GM18858 (cell line): ENCODE data around the gene ULBP3.

Source experiments
- ATAC-seq: cut with Tn5 transposase; IDR thresholded peaks from one replicate; pipeline ENCODE4 v1.9.1; 2021; ENCODE audit not compliant: unreplicated experiment

The ULBP3 gene

DNA sequence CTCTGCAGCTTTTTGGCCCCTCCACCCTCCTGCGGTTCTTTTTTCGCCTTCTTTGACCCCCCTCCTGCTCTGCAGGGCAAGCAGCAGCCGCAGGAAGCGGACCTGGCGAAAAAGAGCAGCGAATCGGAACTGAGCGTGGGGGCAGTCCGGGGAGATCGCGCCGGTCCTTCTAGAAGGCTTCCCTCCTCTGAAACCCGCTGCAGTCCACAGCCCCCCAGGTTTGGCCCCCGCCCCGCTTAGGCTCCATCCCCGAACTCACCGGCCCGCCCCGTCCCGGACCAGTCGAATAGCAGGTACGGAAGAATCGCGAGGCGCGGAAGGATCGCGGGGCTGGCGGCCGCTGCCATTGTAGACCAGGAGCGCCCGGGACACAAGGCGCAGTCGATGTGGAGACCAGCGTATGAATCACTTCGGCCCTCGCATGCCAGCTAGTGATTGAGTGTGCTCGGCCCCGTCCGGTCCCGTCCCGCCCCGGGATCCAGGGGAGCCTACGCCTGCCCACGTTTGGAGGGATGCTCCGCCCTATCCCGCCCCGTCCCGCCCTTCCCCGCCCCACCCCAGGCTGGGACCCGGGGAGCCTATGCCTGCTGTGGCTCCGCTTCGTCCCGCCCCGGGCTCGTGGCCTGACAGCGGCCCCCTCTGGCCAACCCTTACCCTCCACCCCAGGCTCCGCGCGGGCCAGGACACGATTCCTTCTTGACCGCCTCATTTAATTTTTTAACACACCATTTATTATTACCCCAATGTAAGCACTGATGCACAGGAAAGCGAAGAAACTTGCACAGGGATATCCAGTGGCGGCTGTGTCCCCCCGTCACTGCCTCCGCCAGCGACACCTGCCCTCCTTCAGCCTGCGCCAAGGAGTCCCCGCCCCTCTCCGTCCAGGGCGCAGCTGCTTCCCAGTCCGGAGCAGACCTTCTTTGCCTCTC lies at the start of gene ULBP3:
Gene ULBP3, minus strand, starts transcription at position 402 of the 929 bp plus-strand sequence. Its CDS starts 55 bp downstream, at position 347.
- ATAC-seq: no peak

DNA sequence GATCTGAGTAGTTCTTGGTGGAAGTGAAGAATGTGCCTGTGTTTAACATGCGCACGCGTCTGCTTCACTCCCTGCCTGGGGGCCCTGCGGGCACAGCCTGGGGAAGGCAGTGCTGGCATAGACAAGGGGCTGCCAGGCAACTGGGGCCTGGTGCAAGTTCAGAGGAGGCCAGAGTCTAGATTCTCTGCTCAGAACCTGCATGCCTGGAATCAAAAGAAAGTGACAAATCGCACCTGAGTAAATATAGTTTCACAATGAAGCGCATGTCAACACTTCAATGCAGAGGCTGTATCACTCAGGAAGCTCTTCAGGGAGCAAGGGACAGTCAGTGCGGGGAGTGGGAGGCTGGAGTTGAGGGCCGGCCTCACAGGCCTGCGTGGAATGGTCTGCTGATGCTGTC lies 49.7 kb upstream of the ULBP3 start:
- no peak for ATAC-seq

DNA sequence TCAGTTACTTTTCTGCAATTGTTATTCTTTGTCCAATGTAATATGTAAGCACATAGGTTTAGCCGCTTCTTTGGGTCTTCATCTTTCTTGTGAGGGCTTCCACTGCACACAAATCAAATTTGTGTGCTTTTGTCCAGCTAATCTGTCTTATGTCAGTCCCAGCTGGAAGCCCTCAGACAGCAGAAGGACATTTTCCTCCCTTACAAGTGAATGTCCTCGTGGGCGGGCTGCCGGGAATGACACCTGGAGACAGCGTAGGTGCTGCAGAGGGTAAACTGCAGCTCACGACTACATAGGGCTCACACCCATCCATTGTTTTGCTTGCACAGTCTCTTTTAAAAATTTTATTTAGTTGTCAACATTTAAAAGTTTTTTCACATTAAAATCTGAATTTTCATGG lies 49.3 kb upstream of the ULBP3 start:
- ATAC-seq: no peak

DNA sequence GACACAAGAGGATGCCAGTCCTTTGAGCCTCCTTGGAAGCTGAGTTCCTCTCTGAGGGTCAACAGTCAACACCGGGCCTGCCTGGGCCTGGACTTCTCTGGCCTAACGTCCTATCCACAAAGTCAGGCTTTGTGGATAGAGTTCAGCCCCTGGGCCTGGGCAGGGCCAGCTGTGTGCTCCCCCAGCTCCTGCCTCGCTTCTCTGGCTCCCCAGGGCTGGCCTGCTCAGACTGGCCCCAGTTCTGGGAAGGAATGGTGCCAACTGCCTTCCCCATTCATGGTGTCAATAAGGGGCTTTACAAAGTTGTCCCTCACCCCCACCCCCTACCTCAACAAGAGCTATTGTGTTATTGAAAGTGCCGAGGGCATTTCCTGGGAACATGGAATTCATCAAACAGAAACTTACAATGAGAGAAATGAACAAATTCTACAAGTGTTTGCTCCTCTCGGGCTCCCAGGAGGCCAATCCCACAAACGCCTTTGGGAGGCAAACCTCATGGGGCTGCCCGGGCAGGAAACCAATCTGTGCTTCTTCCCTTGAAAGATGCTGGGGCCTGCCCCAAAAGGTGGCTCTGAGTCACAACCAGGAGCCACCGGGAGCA lies 47.4 kb upstream of the ULBP3 start:
- no peak for ATAC-seq

DNA sequence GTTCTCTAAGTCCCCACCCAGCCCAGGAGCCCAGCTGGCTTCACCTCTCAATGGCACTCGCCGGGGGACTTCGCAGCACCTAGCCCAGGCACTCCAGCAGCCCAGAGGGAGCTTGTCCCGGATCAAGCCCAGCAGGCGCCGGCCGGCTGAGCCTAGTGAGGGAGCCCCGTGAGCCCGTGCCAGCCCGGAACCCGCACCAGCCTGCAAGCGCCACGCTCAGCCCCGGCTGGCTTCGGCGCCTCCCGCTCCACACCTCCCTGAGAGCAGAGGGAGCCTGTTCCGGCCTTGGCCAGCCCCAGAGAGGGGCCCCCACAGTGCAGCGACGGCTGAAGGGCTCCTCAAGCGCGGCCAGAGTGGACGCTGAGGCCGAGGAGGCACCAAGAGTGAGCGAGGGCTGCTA lies 46.8 kb upstream of the ULBP3 start:
- no peak for ATAC-seq

DNA sequence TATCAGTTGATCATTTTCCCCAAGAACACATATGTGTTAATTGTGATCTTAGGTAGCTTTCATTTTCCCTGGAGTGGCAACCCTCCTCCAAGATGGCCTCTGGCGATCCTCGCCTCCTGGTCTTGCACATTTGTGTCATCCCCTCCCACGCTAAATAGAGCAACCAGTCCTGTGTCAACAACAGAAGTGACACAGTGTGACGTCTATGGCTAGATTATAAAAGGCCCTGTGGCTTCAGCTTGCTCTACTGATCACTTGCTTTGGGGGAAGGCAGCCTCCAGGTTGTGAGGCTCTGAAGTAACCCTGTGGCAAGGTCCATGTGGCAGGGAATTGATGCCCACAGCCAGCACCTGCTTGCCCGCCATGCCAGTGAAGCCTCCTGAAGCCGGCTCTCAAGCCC lies 43.3 kb upstream of the ULBP3 start:
- no peak for ATAC-seq

DNA sequence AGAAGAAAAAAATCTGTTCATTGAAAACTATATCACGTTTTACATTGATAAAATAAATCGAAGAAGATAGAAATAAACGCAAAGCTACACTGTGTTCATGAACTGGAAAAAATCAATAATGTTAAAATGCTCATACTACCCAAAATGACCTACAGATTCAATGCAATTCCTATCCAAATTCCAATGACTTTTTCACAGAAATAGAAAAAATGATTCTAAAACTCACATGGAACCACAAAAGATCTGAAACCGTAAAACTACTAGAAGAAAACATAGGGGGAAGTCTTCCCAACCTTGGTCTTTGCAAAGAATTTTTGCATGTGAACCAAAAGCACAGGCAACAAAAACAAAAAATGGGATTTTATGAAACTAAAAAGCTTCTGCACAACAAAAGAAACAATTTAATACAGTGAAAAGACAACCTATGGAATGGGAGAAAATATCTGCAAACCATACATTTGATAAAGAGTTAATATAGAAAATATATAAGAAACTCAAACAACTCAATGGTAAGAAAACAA lies 33.9 kb upstream of the ULBP3 start:
- no peak for ATAC-seq

DNA sequence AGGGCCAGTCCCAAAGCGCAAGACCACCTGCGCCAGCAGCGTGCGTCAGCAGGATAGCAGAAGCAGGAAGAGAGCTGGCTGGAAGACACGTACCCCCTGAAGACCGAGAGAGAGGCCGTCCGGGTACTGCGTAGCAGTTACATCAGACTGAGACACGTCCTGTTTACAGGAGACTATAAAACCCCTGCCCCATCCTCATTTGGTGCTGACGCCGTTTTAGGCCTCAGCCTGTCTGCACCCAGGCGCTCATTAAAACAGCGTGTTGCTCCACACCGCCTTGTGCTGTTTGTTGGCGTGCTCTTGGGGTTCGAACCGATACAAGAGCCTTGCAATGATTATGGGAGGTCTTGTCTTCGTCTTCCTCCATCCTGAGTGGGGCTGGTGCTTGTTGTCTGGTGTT lies 31.8 kb upstream of the ULBP3 start:
- ATAC-seq: no peak

DNA sequence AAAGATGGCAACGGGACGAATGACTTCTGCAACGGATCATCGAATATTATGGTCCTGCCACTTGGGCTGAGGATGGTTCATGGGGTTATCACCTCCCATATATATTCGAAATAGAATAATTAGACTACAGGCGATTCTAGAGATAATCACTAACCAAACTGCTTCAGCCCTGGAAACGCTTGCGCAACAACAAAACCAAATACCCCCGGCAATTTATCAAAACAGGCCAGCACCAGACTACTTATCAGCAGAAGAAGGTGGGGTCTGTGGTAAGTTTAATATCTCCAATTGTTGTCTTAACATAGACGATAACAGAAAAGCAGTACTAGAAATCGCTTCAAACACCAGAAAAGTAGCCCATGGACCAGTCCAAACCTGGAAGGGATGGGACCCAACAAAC lies 31.0 kb upstream of the ULBP3 start:
- ATAC-seq: no peak

DNA sequence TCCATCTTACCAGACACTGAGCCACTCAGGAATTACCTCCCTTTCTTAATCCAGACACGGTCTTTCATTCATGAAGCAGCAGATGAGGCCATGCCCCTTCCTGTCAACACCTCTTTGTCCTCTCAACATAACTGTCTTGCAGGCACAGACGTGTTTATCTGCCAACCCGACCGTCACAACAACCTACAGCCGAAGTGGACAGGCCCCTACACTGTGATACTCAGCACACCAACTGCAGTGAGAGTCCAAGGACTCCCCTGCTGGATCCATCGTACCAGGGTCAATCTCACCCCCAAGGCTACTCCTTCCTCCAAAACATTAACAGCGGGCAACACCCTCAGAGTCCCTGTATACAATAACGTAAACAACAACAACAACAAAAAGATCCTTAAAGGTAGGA lies 30.6 kb upstream of the ULBP3 start:
- no peak for ATAC-seq

DNA sequence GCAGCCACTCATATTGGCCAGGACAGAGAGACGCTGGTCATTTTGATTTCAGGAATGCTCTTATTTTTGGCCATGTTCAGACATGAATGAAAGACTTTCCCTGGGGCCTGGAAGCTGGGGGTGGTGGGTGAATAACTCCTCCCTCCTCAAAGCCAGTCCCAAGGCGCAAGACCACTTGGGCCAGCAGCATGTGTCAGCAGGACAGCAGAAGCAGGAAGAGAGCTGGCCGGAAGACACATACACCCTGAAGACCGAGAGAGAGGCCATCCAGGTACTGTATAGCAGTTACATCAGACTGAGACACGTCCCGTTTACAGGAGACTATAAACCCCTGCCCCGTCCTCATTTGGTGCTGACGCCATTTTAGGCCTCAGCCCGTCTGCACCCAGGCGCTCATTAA lies 29.2 kb upstream of the ULBP3 start:
- no peak for ATAC-seq

DNA sequence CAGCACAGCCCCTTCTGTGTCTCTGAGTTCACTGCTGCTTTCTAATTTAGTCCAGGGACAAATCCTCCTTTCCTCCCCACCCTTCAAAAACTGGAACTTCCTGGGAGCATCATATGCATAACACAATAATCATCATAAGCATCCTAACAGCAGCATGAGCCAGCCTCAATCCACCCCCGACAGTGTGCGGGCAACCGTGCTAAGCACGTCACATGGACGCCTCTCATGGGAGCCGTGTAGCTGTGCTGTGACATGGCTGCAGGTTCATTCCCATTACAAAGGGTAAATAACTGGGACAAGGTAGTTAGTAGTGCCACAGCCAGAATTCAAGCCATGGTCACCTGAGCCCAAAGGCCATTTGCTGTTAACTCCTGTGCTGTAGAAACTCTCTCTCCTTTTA lies 24.5 kb upstream of the ULBP3 start:
- no peak for ATAC-seq

DNA sequence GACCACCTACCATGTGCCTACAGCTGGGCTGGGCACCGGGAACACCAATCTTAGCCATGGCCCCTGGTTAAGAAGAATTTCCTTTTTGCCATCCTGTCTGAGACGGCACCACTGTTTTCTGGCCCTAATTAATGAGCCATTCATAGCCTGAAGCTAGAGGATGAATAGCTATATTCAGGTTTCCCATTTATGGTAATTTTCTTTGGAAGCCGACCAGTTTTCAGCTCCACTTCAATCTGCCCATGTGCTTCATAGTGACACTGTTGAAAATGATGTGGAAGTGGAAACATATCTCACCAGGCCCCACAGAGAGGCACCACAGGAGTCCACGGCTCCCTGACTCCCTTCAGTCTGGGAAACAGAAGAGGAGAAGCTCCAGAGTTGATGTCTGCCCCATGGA lies 22.6 kb upstream of the ULBP3 start:
- ATAC-seq: no peak

DNA sequence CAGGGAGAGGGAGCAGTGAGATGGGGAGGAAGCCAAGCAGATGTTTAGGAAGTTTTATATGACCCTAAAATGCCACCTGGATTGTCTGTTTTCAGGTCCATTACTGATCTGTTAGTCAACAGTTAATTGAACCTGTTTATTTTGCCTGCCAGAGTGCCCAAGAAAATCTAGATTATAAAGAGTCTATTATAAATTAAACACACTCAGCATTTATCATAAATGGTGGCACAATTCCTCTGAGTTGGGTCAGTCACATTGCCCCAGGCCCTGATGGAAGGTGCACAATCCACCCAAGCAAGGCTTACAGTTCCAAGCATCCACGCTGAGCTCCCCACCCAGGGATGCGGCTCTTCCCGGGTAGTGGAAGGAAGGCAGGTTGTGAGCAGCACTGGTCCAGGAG lies 21.4 kb upstream of the ULBP3 start:
- ATAC-seq: no peak

DNA sequence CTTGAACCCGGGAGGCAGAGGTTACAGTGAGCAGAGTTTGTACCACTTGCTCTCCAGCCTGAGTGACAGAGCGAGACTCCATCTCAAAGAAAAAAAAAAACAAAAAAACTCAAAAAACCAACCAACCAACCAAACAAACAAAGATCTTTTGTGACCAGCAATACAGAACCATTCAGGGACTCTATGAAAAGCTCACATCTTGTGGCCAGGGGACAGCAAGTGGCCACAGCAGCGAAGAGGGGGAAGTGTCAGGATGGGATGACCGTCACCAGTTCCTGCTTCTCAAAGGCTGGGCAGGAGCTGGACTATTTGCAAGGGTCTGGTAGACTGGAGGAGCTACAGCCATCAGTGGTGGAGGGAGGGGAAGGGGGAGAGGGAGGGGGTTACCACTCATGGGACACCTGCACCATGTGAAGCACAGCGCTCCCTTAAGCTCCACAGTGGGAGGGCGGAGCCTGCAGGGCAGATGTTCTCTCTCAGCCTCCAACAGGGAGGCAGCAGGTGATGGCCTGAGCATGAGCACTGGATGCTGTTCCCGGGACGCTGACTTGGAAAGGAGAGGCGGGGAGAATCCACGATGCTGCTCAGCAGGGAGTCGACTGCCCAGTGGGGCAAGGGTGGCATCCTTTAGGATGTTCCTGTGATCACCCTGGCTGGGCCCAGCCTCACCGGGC lies 19.7 kb upstream of the ULBP3 start:
- ATAC-seq: no peak

DNA sequence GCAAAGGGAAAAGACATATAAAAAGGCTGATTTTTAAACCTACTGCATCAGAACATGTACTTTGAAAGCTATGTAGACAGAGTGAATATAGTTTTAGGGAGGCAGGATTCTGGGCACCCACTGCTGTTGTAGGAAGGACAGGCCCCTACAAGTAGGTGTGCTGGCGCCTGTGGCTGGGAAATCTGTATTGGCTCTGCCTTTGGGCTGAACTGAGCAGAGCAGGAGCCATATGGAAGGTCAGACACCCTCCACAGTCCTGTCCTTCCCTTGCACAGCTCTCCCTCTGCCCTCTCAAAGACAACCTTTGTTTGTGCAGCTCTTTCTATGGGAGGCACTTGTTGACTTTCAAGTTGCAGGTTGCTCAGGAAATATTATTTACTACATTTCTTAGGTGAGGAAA lies 18.4 kb upstream of the ULBP3 start:
- no peak for ATAC-seq

DNA sequence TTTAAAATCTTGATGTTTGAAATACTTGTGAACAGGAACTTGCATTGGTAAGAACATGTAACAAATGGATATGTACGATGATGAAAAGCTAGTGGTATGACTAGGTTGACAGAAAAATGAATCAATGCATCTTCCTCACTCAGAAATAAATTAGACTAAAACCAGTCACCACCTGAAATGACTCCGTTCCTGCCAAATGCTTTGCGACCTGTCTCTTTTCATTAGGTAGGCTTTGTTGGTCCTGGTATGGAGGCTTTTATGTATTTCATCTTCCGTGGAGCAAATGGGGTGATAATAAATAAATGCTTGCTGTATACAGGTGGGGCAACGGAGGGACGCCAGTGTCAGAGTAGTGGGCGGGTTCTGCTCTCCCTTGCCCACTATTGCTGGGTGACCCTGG lies 17.1 kb upstream of the ULBP3 start:
- ATAC-seq: no peak

DNA sequence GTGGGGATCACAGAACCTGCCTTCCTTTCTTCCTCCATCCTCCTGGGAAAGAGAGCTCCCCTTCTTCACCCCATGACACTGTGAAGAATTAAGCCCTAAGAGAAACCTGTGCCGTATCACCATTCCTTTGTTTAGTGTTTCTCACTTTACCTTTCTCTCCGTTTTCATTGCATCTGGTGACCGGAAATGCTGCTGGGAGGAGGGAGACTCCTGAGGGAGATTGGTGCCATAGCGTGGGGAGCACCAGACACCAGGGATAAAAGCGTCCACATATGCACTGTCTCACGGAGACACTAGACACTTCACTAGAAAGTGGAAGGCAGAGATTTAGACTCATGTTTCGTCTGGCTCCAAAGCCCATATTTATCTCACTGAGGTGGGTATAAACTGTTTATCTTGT lies 15.5 kb upstream of the ULBP3 start:
- no peak for ATAC-seq

DNA sequence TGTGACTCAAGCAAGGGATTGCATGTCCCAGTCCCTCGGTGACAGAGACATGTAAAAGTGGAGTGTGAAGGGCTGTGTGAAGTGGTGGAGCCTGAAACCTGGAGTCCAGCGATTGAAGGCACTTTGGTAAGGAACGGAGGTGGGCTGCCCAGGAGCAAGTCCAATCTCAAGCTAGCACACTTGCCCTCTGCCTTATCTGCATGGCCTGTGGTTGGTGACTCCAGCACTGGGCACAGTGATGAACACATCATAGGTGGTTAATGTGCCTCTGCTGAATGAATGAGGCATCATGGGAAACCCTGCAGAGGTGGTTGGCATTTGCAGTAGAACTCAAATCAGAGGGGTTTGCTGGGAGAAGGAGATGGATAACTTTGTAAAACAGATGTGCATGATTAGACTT lies 14.9 kb upstream of the ULBP3 start:
- no peak for ATAC-seq

DNA sequence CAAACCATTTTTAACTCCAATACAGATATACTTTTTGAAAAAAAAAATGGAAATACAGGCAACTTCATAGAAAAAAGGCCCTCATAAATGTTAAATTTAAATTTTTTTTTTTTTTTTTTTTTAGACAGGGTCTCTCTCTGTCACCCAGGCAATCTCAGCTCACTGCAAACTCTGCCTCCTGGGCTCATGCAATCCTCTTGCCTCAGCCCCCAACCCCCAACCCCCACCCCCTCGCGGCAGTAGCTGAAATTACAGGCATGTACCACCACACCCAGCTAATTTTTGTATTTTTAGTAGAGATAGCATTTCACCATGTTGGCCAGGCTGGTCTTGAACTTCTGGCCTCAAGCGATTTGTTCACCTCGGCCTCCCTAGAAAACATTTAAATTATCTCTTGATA lies 12.8 kb upstream of the ULBP3 start:
- no peak for ATAC-seq

DNA sequence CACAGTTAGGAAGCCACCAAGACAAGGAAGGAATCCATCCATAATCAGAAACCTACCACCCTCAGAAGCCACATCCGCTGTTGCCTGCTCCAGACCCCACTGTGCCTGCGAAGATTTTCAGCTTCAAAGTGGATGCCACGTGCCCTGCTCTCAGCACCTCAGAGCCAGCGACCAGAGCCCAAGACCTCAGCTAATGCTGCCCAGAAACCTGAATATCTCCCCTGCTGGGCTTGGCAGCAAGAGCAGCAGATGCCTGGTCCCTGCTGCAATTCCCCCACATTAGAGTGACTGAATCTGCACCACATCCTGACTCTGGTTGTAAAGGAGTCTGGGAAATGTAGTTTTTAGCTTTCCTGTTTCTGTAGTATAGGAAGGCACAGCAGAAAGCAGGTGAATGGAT lies 10.7 kb upstream of the ULBP3 start:
- no peak for ATAC-seq

DNA sequence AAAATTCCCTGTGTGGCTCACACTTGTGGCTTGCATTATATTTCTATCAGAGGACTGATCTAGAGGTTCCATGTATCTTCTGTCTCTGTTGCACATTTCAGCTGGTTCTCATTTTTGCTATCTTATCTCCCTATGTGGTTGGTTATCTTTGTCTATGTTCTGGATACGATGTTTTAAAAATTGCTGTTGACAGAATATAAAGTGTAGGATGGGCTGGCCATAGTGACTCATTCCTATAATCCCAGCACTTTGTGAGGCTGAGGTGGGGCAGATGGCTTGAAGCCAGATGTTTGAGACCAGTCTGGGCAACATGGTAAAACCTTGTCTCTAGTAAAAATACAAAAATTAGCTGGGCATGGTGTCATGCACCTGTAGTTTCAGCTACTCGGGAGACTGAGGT lies 9.9 kb upstream of the ULBP3 start:
- ATAC-seq: no peak
